Activated T-cell treated with anti-CD3 and anti-CD28 coated beads for 1 hour (primary cell): Measurements from ENCODE around the gene REPS2.

Source experiments
- DNase-seq: peaks from one replicate; pipeline ENCODE4 v3.0.0-alpha.2; 2020; ENCODE audit warnings: low read depth

The REPS2 gene

DNA sequence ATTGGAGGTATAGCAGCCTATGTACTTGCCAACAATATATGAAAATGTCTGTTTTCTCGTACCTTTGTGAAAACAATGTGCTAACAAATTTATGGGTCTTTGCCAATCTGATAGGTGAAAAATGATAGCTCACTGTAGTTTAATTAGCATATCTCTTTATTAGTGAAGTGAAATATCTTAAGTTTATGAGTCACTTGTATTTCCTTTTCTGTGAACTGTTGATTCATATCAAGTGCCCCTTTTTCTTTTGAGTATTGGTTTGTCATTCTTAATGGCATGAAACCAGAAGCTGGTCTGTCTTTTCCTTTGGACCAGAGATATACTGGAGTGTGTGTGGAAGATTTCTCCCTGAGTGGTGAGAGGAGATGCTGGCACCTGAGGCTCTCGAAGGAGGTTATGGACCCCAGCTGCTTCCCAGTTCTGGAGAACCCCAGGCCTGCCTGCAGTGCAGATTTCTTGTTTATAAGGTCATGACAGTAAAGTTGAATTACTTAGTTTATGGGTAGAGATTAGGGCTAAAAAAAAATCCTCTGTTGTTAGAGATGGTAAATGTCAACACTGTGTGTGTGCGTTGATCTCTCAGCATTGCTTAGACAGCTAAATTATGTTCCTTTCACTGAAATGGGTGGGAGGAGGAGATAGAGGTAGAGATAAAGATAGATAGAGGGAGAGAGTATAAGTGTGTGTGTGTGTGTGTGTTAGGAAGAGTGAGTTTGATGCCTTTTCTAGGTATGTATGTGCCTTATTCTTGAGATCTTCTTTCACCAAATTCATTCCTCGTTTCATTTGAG lies 89.9 kb downstream of the REPS2 start:
- DNase-seq = no peak

DNA sequence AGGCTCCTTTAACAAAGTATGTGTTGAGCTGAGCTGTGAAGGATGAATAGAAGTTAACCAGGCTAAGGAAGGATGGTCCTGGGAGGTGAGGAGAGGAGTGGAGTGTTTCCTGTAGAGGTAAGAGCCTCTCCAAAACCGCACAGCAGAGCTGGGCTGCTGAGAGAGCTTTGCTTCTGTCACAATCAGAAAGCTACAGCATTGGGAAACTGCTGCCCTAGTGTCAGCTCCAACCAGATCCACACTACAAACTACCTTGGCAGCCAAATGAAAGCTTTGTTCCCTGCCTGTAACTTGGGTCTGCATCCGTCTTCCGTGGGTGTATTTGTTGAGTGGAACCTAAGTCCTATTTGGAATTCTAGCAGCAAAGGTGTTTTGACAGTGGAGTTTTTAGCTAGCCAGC lies 91.8 kb downstream of the REPS2 start:
- no peak for DNase-seq

DNA sequence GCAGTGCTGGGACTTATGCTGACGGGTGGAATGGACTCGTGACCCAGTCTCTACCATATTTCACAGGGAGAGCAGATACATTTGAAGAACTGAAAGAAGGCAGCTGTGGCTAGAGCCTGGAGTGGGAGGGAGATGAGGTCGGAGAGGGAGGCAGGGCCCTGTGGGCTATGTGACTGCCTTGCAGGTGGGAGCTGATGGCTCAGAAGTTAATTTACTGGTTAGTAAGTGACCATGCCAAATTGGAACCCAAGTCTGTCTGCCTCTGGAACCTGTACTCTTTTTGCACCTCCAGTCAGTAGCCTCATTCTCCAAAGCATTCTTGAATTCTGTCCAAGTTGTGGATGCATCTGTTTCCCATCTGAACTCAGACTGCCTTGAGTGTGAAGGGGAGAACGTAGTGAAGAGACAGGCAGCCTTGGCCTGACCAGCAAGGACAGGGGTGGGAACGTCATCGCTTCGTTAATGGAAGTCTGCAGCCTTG lies 92.3 kb downstream of the REPS2 start:
- no peak for DNase-seq

- DNase-seq = no peak
Observed at GRCh38 chrX:17039826-17040225, 93.4 kb downstream of the REPS2 start.

DNA sequence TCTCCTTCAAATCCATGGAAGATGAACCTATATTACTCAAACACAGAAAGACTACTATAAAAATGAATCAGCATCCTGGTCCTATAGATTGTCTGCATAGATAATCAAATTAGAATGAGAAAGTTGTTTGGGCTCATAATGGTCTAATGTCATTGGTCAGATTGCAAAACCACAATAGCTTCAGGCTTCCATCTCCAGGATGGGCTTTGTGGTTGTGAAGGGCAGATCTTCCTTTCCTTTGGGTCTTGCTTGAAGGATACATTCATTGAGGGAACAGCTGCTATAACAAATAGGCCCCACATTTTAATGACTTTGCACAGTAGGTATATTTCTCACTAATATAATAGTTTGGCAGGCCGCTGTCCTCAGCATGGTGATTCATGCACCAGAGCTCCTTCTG lies 94.3 kb downstream of the REPS2 start:
- DNase-seq = no peak

DNA sequence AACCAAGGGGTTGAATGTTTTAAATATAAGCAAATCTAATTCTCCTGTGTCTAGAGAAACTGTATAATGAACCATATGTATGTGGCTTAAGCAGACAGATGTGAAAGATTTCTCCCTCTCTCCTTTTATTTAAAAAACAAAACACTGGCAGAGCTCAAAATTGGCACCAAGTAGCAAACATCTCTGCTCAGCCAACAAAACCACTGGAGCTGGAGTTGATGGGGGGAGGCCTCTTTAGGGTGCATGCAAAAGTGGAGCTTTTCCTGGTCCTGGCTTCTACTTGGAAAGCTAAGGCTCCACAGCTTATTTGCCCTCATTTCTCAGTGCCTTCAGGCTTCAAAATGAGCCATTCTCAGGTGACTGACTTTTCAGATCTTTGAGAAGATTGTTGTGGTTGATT lies 95.6 kb downstream of the REPS2 start:
- DNase-seq = no peak

GRCh38 chrX:17046478-17047097 lies 100.1 kb downstream of the REPS2 start:
- DNase-seq = peak; percentile 6

GRCh38 chrX:17047224-17047623 lies 100.8 kb downstream of the REPS2 start:
- no peak for DNase-seq

- DNase-seq = no peak
Observed at GRCh38 chrX:17052210-17052609, 105.8 kb downstream of the REPS2 start.

DNA sequence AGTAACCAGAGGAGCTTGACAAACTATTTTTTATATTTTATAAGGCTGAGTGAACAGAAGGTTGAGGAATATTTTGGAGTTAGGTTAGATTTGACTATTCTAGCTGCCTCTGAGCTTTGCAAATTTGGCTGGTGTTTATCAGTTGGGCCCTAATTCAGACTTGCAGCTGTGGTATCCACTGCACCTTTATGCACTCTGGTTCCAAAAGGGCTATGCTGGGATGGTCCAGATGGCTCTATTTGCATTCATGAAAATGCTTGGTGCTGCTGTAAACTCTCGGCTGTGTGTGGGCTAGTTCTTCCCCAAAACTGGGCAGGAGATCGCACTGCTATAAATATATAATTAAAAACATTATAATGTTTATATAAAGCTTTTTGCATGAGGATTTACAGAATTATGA lies 106.3 kb downstream of the REPS2 start:
- DNase-seq = no peak

GRCh38 chrX:17053502-17053901 lies 107.0 kb downstream of the REPS2 start:
- DNase-seq = no peak

GRCh38 chrX:17056868-17057608 lies 110.6 kb downstream of the REPS2 start:
- DNase-seq = no peak

DNA sequence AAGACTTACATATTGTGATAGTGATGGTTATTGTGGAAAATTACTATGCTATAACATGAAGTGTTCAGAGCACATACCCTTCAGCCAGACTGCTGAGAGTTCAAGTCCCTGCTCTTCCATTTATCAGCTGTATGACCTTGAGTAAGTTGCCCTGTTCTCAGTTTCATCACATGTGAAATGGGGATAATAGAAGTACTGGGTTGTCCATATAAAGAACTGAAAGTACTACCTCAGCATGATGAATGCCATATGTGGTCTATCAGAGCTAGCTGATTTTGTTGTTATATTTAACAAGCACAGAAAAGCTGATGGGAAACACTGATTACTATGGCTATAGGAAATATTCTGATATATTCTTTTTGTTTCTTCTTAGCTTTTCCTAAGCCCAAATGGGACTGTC lies 115.6 kb downstream of the REPS2 start:
- no peak for DNase-seq

GRCh38 chrX:17065100-17065499 lies 118.6 kb downstream of the REPS2 start:
- no peak for DNase-seq

- no peak for DNase-seq
Observed at GRCh38 chrX:17067534-17067933, 121.1 kb downstream of the REPS2 start.

GRCh38 chrX:17072301-17072700 lies 125.8 kb downstream of the REPS2 start:
- no peak for DNase-seq

GRCh38 chrX:17072721-17073230 lies 126.3 kb downstream of the REPS2 start:
- no peak for DNase-seq

DNA sequence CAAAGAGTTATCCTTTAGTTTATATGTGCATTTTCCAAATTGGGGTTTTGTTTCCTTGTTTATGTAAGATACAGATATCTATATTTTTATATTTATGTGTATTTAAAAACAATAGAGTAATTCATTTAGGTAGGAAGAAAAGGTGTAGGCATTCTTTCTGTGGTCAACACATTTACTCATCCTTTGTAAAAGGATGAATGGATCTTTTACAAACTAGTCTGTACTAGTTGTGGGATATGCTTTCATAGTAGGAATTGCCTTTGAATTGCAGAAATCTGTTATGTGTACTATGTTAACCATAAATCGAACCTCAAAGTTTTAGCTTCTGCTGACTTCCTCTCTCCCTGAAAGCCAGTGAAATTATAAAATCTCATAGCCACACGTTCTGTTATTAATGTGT lies 128.5 kb downstream of the REPS2 start:
- DNase-seq = no peak

- no peak for DNase-seq
Observed at GRCh38 chrX:17077361-17077760, 130.9 kb downstream of the REPS2 start.

DNA sequence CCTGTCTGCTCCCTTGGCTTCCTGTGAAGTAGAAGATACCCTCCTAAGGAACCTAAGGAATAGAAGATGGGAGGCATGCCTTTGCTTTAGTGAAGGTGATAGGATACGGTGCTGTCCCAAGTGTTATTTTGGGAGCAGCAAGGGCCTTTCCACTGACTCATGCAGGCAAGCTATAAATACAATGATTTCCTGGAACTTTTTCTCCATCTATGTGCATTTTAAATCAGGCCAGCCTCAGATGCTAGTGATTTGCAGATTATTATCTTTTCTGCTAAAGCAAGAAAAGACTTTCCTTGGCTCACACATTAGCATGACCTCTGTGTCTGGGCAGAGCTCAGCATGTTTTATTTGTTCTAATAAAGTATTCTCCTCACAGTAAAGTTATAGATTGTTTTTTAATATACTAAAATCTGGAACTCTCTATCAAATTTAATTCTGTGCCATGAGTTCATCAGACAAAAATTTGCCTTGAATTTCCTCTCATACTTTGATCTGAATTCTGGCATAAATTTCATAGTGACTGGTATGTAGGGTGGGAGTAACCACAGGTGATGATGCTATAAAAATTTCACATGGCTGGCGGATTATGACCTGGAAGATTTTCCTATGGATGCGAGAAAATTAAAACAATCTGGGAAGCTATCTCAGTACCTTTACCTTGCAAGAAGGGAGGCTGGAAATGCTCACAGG lies 131.7 kb downstream of the REPS2 start:
- DNase-seq = no peak

DNA sequence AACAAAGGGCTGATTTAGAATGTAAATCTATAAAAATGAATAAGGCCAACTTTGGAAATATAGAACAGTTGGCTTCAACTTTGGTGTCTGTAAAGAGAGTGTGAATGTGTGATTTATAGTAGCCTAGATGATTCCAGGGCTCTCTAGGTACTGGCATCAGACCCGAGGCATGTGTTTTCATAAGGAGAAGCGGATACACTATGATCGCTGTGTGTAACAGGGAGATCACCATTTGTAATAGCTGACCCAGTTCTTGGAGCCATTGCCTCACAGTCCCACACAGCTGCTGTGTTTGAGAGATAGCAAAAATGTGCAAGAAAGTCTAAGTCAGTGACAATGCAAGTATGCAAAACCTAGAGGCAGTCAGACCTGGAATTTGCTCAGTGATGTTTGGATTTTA lies 135.1 kb downstream of the REPS2 start:
- no peak for DNase-seq

- DNase-seq = no peak
Observed at GRCh38 chrX:17081968-17082367, 135.5 kb downstream of the REPS2 start.
